ENCODE measurements around the gene TSPY3.
"Not testable (repeated sequence)": the region's sequence is repeated elsewhere in the genome, so short reads cannot be mapped to it uniquely, and the experiment has no call there.

TSPY3 gene, protein sequence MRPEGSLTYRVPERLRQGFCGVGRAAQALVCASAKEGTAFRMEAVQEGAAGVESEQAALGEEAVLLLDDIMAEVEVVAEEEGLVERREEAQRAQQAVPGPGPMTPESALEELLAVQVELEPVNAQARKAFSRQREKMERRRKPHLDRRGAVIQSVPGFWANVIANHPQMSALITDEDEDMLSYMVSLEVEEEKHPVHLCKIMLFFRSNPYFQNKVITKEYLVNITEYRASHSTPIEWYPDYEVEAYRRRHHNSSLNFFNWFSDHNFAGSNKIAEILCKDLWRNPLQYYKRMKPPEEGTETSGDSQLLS

DNA sequence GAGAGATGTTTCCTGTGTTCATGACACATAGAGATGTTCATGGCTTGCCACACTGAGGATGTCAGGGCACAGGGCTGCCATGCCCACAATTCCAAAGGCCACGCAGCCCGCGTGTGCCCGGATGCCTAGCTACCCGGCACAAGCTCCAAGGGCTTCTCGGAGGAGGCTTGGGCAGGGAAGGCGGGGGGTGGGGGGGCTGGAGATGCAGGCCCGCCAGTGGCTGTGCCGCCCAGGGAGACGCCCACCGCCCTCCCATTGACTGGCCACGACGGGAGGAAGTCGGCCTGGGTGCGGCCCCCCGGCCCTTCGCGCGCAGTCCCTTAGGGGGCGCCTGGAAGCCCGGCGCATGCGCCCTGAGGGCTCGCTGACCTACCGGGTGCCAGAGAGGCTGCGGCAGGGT is at the start of gene TSPY3:
Gene TSPY3, plus strand, starts transcription at position 301 of the 400 bp plus-strand sequence. Its CDS starts 46 bp downstream, at position 347.
- DNase-seq (ENCODE audit: extremely low read depth in 1 of 2, low read depth in 1 of 2): not testable (repeated sequence)

DNA sequence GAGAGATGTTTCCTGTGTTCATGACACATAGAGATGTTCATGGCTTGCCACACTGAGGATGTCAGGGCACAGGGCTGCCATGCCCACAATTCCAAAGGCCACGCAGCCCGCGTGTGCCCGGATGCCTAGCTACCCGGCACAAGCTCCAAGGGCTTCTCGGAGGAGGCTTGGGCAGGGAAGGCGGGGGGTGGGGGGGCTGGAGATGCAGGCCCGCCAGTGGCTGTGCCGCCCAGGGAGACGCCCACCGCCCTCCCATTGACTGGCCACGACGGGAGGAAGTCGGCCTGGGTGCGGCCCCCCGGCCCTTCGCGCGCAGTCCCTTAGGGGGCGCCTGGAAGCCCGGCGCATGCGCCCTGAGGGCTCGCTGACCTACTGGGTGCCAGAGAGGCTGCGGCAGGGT is 40.7 kb upstream of the TSPY3 start, which contains the start of gene TSPY8:
Gene TSPY8, plus strand, starts transcription at position 301 of the 400 bp plus-strand sequence. Its CDS starts 46 bp downstream, at position 347.
- DNase-seq (ENCODE audit: extremely low read depth in 1 of 2, low read depth in 1 of 2): not testable (repeated sequence)

GRCh38 chrY:9396527-9396926 is 1.7 kb upstream of the TSPY3 start:
- not testable (repeated sequence) for DNase-seq (ENCODE audit: extremely low read depth in 1 of 2, low read depth in 1 of 2)
